Muscle of leg (tissue), 11 donors: ENCODE data around the gene BAAT. TPM values are rescaled to one million over a fixed set of nuclear protein-coding genes. Genes with fewer than 3 reads are reported as not detected.
A peak's percentile ranks its signal among the peaks of the same experiment; 100 is the strongest.

Experiments used
- DNase-seq: peaks from one replicate; pipeline ENCODE4 v3.0.0; 2013
- H3K27ac ChIP-seq: one replicate; pipeline ENCODE4 v1.5.1; 2013; ENCODE audit warnings: mild to moderate bottlenecking, low read length, control low read depth
- H3K27me3 ChIP-seq: one replicate; pipeline ENCODE4 v1.6.1; 2013; ENCODE audit warnings: low read length; ENCODE audit not compliant: control insufficient read depth, insufficient read depth
- H3K36me3 ChIP-seq: one replicate; pipeline ENCODE4 v1.6.1; 2013; ENCODE audit warnings: low read length; ENCODE audit not compliant: control insufficient read depth, insufficient read depth
- H3K4me1 ChIP-seq: one replicate; pipeline ENCODE4 v1.6.1; 2013; ENCODE audit warnings: low read length; ENCODE audit not compliant: control insufficient read depth, insufficient read depth
- H3K4me3 ChIP-seq: one replicate; pipeline ENCODE4 v1.5.1; 2013; ENCODE audit warnings: low read length, control low read depth
- H3K9me3 ChIP-seq: replicated peaks from 2 replicates; pipeline ENCODE4 v1.6.1; 2013; ENCODE audit warnings: low read depth, low read length; ENCODE audit not compliant: control insufficient read depth
- WGBS: methylation state at CpG from one replicate; pipeline ENCODE4 v1.1.5; 2013; ENCODE audit warnings: missing lambda C conversion rate; ENCODE audit not compliant: insufficient coverage; 5-methylcytosine and 5-hydroxymethylcytosine counted together
- polyA plus RNA-seq, 8 donors: library from polyadenylated mRNA; unstranded; fragments of 120-200 nt; gene quantifications; one replicate each; pipeline versions ENCODE4 v1.2.1 to v1.2.3, GENCODE V29; 2013; ENCODE audit warnings: inconsistent platforms in 1 of 8, low replicate concordance in 1 of 8; ENCODE audit not compliant: insufficient read length in 8 of 8, insufficient read depth in 1 of 8
- total RNA-seq: library from RNA; stranded (reverse); fragments of 120-200 nt; gene quantifications from one replicate; pipeline ENCODE4 v1.2.4, GENCODE V29; 2013

BAAT gene
- total and polyA plus RNA-seq, 9 donors = 0.33 to 3.0 (median 0.66) TPM

GRCh38 chr9:101381118-101381517, 3.7 kb downstream of the BAAT start:
- H3K27ac ChIP-seq = no peak overlapping the region
- no peak for DNase-seq
- no peaks in the 10 kb centered on the region for H3K27me3 ChIP-seq
- no peak overlapping the region for H3K4me3 ChIP-seq
- 80% methylated on average over 1 of the region's 3 CpGs for WGBS
- no peaks in the 10 kb centered on the region for H3K36me3 ChIP-seq
- no peaks in the 10 kb centered on the region for H3K4me1 ChIP-seq
- H3K9me3 ChIP-seq = peaks cover 6% of the 10 kb centered on the region

- no peaks in the 10 kb centered on the region for H3K27me3 ChIP-seq
- peaks cover 6% of the 10 kb centered on the region for H3K9me3 ChIP-seq
- DNase-seq = no peak
- no peaks in the 10 kb centered on the region for H3K4me1 ChIP-seq
- no peak overlapping the region for H3K4me3 ChIP-seq
- no peak overlapping the region for H3K27ac ChIP-seq
- H3K36me3 ChIP-seq = no peaks in the 10 kb centered on the region
These were observed 4.5 kb downstream of the BAAT start for GRCh38 chr9:101380295-101380694.

DNA sequence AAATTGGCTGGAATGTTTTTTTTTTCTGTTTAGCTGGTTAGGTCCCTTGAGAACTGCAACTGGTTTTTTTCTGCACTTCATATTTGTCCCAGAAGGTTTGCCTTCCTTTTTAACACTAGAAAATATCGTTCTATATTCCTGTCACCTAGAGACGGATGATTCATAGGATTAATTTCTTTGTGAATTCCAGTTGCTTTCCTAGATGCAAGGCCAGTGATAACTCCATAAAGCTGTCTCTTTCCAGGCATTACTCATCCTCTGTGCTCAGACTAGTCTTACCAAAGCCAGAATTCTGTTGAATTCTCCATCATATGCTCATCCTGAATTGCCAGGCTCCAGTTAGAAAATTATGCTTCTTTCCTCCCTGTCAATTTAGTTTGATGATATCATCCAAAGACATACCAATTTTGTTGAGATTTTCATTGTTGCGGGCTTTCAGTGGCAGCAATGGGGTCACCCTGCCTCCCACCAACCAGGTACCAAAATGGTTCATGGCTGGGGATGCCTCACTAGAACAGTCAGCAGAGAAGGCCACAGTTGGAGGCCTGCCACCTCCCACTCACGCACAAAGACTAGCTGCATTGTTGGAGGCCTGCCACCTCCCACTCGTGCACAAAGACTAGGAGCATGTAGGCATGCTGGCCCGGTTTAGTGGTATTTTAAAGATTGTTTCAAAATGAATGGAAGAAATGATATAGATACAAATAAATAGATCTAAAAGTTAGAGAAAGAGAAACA, 8.5 kb downstream of the BAAT start:
- Histone ChIP-seq H3K9me3 (no peaks in the 10 kb centered on the region), H3K4me3 (no peak overlapping the region), H3K36me3 (no peaks in the 10 kb centered on the region), H3K27me3 (no peaks in the 10 kb centered on the region), H3K27ac (no peak overlapping the region), H3K4me1 (peaks cover 2% of the 10 kb centered on the region)
- DNase-seq = no peak
- WGBS = no CpG with 5 or more reads among the region's 6 CpGs

- no peaks in the 10 kb centered on the region for H3K9me3 ChIP-seq
- H3K4me1 ChIP-seq = peaks cover 2% of the 10 kb centered on the region
- no peaks in the 10 kb centered on the region for H3K27me3 ChIP-seq
- WGBS = 87% methylated on average over 12 of the region's 12 CpGs
- DNase-seq = no peak
- no peak overlapping the region for H3K4me3 ChIP-seq
- no peaks in the 10 kb centered on the region for H3K36me3 ChIP-seq
- no peak overlapping the region for H3K27ac ChIP-seq
These were observed 9.3 kb downstream of the BAAT start for GRCh38 chr9:101375546-101375945.

- Histone ChIP-seq H3K4me3 (no peak overlapping the region), H3K27me3 (no peaks in the 10 kb centered on the region), H3K4me1 (peaks cover 2% of the 10 kb centered on the region), H3K27ac (no peak overlapping the region), H3K36me3 (no peaks in the 10 kb centered on the region), H3K9me3 (no peaks in the 10 kb centered on the region)
- no CpG with 5 or more reads among the region's 2 CpGs for WGBS
- DNase-seq = peak; percentile 8
These were observed 12.3 kb downstream of the BAAT start for GRCh38 chr9:101372327-101373118.

- Histone ChIP-seq H3K27ac (no peak overlapping the region), H3K9me3 (no peaks in the 10 kb centered on the region), H3K27me3 (no peaks in the 10 kb centered on the region), H3K4me1 (peaks cover 2% of the 10 kb centered on the region), H3K36me3 (no peaks in the 10 kb centered on the region), H3K4me3 (no peak overlapping the region)
- no peak for DNase-seq
- no CpG with 5 or more reads among the region's 3 CpGs for WGBS
These were observed 13.0 kb downstream of the BAAT start for GRCh38 chr9:101371813-101372212.

DNA sequence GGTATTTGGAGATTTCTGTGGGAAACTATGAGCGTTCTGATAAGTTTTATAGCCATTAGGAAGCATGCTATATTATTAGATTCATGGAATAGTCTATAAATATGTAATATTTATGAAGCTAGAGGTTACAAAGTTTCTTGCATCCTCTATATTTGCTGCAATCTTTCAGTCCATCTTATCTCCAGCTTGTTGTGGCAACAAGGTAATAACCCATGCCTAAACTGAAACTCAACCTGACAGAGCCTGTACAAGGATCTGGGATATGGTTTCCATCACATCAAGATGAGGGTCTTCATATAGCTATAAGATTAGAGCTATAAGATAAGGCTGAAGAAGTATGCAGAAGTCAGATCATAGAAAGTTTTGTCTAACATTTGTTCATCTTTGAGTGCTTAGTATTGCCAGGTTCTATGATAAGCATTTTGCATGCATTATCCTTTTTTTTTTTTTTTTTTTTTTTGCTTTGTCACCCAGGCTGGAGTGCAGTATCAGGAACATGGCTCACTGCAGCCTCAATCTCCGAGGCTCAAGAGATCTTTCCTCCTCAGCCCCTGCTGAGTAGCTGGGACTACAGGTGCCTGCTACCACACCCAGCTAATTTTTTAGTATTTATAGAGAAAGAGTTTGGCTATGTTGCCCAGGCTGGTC, 14.8 kb downstream of the BAAT start:
- Histone ChIP-seq H3K27ac (no peak overlapping the region), H3K4me1 (peaks cover 2% of the 10 kb centered on the region), H3K9me3 (no peaks in the 10 kb centered on the region), H3K4me3 (no peak overlapping the region), H3K27me3 (no peaks in the 10 kb centered on the region), H3K36me3 (no peaks in the 10 kb centered on the region)
- no CpG with 5 or more reads among the region's 2 CpGs for WGBS
- DNase-seq = no peak

- no CpG with 5 or more reads among the region's 2 CpGs for WGBS
- H3K9me3 ChIP-seq = no peaks in the 10 kb centered on the region
These were observed 15.5 kb downstream of the BAAT start for GRCh38 chr9:101369286-101369685.

DNA sequence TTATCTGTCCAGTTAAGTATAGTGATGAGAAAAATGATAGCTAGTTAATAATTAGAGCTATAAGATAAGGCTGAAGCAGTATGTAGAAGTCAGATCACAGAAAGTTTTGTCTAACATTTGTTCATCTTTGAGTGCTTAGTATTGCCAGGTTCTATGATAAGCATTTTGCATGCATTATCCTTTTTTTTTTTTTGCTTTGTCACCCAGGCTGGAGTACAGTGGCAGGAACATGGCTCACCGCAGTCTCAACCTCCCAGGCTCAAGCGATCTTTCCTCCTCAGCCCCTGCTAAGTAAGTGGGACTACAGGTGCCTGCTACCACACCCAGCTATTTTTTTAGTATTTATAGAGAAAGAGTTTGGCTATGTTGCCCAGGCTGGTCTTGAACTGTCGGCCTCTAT, 17.5 kb downstream of the BAAT start:
- DNase-seq = no peak
- no peak overlapping the region for H3K27ac ChIP-seq
- no peaks in the 10 kb centered on the region for H3K4me1 ChIP-seq
- H3K4me3 ChIP-seq = no peak overlapping the region
- H3K9me3 ChIP-seq = no peaks in the 10 kb centered on the region
- no peaks in the 10 kb centered on the region for H3K27me3 ChIP-seq
- WGBS = 100% methylated on average over 1 of the region's 3 CpGs
- H3K36me3 ChIP-seq = no peaks in the 10 kb centered on the region

More at GRCh38 chr9:101369286-101369685, 15.5 kb downstream of the BAAT start:
- Histone ChIP-seq H3K36me3 (no peaks in the 10 kb centered on the region), H3K4me1 (peaks cover 2% of the 10 kb centered on the region), H3K27ac (no peak overlapping the region), H3K27me3 (no peaks in the 10 kb centered on the region), H3K4me3 (no peak overlapping the region)
- no peak for DNase-seq

GRCh38 chr9:101366038-101366756, 18.6 kb downstream of the BAAT start:
- no peak overlapping the region for H3K27ac ChIP-seq
- no peaks in the 10 kb centered on the region for H3K27me3 ChIP-seq
- no peaks in the 10 kb centered on the region for H3K9me3 ChIP-seq
- no peaks in the 10 kb centered on the region for H3K4me1 ChIP-seq
- no peak overlapping the region for H3K4me3 ChIP-seq
- H3K36me3 ChIP-seq = no peaks in the 10 kb centered on the region
- no CpG with 5 or more reads among the region's 5 CpGs for WGBS
- no peak for DNase-seq
